ENCODE results near the gene HEPACAM2. TPM values are rescaled to one million over a fixed set of nuclear protein-coding genes. Genes with fewer than 3 reads are reported as not detected.

Gene HEPACAM2
- total and polyA plus RNA-seq, 2 of the 4 experiments (the other 2 are of a cell fraction): under 0.01 to 0.05 TPM

DNA sequence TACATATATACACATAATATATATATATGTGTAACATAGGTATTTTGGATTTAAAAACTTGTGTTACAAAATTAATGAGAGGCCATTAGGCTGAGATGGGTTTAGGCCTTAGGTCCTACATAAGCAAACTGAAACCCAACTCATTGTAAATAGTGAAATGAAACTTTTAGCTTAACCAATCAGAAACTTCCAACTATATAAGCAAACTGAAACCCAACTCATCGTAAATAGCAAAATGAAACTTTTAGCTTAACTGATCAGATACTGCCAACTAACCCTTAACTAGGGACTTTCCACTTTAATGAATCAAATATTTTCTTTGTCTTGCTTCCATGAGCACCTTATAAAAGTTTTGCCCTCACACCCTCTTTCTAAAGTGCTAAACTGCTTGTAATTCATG is 60.8 kb downstream of the HEPACAM2 start:
- Histone ChIP-seq H2BK120ac (ENCODE audit: low read depth, low read length) (no peak overlapping the region), H3K14ac (replicated peaks; ENCODE audit: low read depth, low read length) (no peak overlapping the region), H2BK5ac (ENCODE audit: low read depth, low read length, poor library complexity, severe bottlenecking) (no peak overlapping the region), H3K36me3 (ENCODE audit: control insufficient read depth, insufficient read depth, low read length) (no peaks in the 10 kb centered on the region), H3K9ac (ENCODE audit: low read depth, low read length) (no peak overlapping the region), H2AK9ac (replicated peaks; ENCODE audit: low read depth, low read length, poor library complexity) (no peak overlapping the region), H3K23ac (ENCODE audit: low read depth, low read length) (no peak overlapping the region), H3K9me3 (ENCODE audit: control insufficient read depth, insufficient read depth, low read length) (peaks cover 4% of the 10 kb centered on the region; the same call in 1 of the 2 replicates), H3K18ac (ENCODE audit: low read depth, low read length) (no peak overlapping the region), H4K20me1 (ENCODE audit: insufficient read depth, low read length) (no peaks in the 10 kb centered on the region), H4K5ac (ENCODE audit: low read depth, low read length) (no peak overlapping the region), H3K4ac (ENCODE audit: low read depth, low read length) (no peak overlapping the region), H4K91ac (ENCODE audit: insufficient read depth, low read depth, low read length) (no peak overlapping the region), H2BK15ac (ENCODE audit: low read depth, low read length) (no peak overlapping the region), H4K8ac (ENCODE audit: low read depth in 2 of 2, low read length in 2 of 2) (no peak overlapping the region), H3K9me1 (ENCODE audit: insufficient read depth, low read length) (no peaks in the 10 kb centered on the region), H3K27ac (ENCODE audit: insufficient read depth, low read length) (no peak overlapping the region), H3K4me2 (ENCODE audit: low read depth, low read length) (peak overlapping the region; percentile 67; the same call in 1 of the 2 replicates), H2AFZ (replicated peaks; ENCODE audit: low read length, poor library complexity) (no peak overlapping the region), H2BK20ac (ENCODE audit: low read depth, low read length) (no peak overlapping the region), H2AK5ac (ENCODE audit: low read depth, low read length) (no peak overlapping the region), H3K27me3 (ENCODE audit: control insufficient read depth, insufficient read depth, low read length) (no peaks in the 10 kb centered on the region; the same call in 1 of the 2 replicates), H3K4me1 (ENCODE audit: control insufficient read depth, insufficient read depth, low read length) (no peaks in the 10 kb centered on the region; the same call in 1 of the 2 replicates), H3K4me3 (ENCODE audit: insufficient read depth, low read depth, low read length) (no peak overlapping the region), H3K56ac (ENCODE audit: extremely low read depth, insufficient read depth, low read length) (no peak overlapping the region), H3K79me1 (ENCODE audit: low read depth in 1 of 2, low read length in 2 of 2) (no peaks in the 10 kb centered on the region)
- dilution Hi-C loops (cut with HindIII; ENCODE audit: low sequenced_read_pairs, unreplicated experiment): no loop called here
- no TSS peak for BruUV-seq (replicated peaks)
- TF ChIP-seq, protein P1, sequence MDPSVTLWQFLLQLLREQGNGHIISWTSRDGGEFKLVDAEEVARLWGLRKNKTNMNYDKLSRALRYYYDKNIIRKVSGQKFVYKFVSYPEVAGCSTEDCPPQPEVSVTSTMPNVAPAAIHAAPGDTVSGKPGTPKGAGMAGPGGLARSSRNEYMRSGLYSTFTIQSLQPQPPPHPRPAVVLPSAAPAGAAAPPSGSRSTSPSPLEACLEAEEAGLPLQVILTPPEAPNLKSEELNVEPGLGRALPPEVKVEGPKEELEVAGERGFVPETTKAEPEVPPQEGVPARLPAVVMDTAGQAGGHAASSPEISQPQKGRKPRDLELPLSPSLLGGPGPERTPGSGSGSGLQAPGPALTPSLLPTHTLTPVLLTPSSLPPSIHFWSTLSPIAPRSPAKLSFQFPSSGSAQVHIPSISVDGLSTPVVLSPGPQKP (IDR thresholded peaks at IDR 0.05; ENCODE audit: borderline replicate concordance, low read depth, low read length): no peak
- no peak for TF ChIP-seq BHLHE40 (IDR thresholded peaks at IDR 0.05; ENCODE audit: low read depth, low read length)
- TF ChIP-seq, protein P2, sequence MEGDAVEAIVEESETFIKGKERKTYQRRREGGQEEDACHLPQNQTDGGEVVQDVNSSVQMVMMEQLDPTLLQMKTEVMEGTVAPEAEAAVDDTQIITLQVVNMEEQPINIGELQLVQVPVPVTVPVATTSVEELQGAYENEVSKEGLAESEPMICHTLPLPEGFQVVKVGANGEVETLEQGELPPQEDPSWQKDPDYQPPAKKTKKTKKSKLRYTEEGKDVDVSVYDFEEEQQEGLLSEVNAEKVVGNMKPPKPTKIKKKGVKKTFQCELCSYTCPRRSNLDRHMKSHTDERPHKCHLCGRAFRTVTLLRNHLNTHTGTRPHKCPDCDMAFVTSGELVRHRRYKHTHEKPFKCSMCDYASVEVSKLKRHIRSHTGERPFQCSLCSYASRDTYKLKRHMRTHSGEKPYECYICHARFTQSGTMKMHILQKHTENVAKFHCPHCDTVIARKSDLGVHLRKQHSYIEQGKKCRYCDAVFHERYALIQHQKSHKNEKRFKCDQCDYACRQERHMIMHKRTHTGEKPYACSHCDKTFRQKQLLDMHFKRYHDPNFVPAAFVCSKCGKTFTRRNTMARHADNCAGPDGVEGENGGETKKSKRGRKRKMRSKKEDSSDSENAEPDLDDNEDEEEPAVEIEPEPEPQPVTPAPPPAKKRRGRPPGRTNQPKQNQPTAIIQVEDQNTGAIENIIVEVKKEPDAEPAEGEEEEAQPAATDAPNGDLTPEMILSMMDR (conservative IDR thresholded peaks at IDR 0.05; ENCODE audit: low read depth, low read length): no peak
- no peak for TF ChIP-seq CEBPB (IDR thresholded peaks at IDR 0.05; ENCODE audit: low read depth, low read length)
- no peak for TF ChIP-seq NFE2L2 (IDR thresholded peaks at IDR 0.05; ENCODE audit: low read depth, low read length)
- TF ChIP-seq RAD21 (IDR thresholded peaks at IDR 0.05; ENCODE audit: low read length): no peak
- TF ChIP-seq CHD1 (IDR thresholded peaks at IDR 0.05; ENCODE audit: low read depth, low read length): no peak
- no peak for TF ChIP-seq SMC3 (IDR thresholded peaks at IDR 0.05; ENCODE audit: low read depth, low read length)
- no peak for TF ChIP-seq RFX5 (IDR thresholded peaks at IDR 0.05; ENCODE audit: low read depth, low read length)
- TF ChIP-seq RCOR1 (IDR thresholded peaks at IDR 0.05; ENCODE audit: insufficient replicate concordance, low read length): no peak
- no peak for TF ChIP-seq MAFK (IDR thresholded peaks at IDR 0.05; ENCODE audit: low read depth, low read length)
- TF ChIP-seq, protein P3, sequence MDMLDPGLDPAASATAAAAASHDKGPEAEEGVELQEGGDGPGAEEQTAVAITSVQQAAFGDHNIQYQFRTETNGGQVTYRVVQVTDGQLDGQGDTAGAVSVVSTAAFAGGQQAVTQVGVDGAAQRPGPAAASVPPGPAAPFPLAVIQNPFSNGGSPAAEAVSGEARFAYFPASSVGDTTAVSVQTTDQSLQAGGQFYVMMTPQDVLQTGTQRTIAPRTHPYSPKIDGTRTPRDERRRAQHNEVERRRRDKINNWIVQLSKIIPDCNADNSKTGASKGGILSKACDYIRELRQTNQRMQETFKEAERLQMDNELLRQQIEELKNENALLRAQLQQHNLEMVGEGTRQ (IDR thresholded peaks at IDR 0.05; ENCODE audit: low read depth, low read length): no peak
- TF ChIP-seq MXI1 (IDR thresholded peaks at IDR 0.05; ENCODE audit: borderline replicate concordance, low read depth, low read length): no peak
- no peak for TF ChIP-seq MAZ (IDR thresholded peaks at IDR 0.05; ENCODE audit: borderline replicate concordance, low read depth, low read length)
- no peak for TF ChIP-seq FOS (IDR thresholded peaks at IDR 0.05; ENCODE audit: low read depth, low read length)
- ATAC-seq (ENCODE audit: low read depth) (peak; percentile 57; the same call in 1 of the 2 replicates), DNase-seq (peak; percentile 39)
- ChIA-PET POLR2A (ENCODE audit: unreplicated experiment) (no interaction called here), CTCF (no interaction called here)
- WGBS, 2 experiments (ENCODE audit: extremely low coverage in 2 of 2, insufficient read length in 1 of 2): no CpG with 5 or more reads among the region's 1 CpG
- intact Hi-C loops (cut with micrococcal nuclease): no loop called here
- in situ Hi-C loops (cut with MboI; ENCODE audit: low sequenced_read_pairs): no loop called here

Data from IMR-90 (cell line).